ENCODE data around the gene CHRNA4.

DNA sequence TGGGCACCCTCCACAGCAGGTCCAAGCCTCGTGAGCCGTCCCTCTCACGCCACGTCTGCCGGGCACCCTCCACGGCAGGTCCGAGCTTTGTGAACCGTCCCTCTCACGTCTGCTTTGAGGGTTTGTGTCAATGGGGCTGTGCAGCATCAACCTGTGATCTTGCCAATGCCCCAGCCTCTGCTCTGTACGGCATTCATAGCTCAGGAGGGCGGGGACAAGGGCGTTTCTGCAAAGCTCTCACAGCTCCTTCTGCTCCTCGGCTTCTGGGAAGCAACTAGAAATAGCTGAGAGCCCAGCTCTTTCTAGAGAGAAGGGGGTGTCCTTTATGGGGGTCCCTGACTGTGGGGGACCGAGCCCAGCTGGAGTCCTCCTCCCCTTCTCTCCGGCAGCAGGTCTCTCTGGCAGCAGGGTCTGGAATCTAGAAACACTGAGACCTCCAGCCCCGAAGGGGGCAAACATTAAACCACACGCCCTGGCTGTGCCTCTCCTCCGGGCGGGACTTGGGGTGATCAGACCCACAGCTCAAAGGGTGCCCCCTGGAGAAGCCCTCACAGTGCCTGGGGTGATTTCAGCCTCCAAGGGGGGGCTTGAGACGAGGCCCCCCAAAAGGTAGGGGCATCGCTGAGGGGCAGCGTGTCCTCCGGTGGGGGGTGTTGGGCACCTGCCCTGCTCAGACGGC, 41.2 kb upstream of the CHRNA4 start:
- TF ChIP-seq, protein P1, sequence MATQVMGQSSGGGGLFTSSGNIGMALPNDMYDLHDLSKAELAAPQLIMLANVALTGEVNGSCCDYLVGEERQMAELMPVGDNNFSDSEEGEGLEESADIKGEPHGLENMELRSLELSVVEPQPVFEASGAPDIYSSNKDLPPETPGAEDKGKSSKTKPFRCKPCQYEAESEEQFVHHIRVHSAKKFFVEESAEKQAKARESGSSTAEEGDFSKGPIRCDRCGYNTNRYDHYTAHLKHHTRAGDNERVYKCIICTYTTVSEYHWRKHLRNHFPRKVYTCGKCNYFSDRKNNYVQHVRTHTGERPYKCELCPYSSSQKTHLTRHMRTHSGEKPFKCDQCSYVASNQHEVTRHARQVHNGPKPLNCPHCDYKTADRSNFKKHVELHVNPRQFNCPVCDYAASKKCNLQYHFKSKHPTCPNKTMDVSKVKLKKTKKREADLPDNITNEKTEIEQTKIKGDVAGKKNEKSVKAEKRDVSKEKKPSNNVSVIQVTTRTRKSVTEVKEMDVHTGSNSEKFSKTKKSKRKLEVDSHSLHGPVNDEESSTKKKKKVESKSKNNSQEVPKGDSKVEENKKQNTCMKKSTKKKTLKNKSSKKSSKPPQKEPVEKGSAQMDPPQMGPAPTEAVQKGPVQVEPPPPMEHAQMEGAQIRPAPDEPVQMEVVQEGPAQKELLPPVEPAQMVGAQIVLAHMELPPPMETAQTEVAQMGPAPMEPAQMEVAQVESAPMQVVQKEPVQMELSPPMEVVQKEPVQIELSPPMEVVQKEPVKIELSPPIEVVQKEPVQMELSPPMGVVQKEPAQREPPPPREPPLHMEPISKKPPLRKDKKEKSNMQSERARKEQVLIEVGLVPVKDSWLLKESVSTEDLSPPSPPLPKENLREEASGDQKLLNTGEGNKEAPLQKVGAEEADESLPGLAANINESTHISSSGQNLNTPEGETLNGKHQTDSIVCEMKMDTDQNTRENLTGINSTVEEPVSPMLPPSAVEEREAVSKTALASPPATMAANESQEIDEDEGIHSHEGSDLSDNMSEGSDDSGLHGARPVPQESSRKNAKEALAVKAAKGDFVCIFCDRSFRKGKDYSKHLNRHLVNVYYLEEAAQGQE (IDR thresholded peaks at IDR 0.05; ENCODE audit: insufficient read depth in 1 of 2, low read depth in 2 of 2, low read length in 2 of 2) = no peak
- TF ChIP-seq POLR2AphosphoS5 (IDR thresholded peaks at IDR 0.05; ENCODE audit: low read depth, low read length) = no peak
- TF ChIP-seq TAF1 (IDR thresholded peaks at IDR 0.05; ENCODE audit: borderline replicate concordance, insufficient read depth, low read length) = no peak
- no peak for TF ChIP-seq FOXP2 (optimal IDR thresholded peaks at IDR 0.05; ENCODE audit: borderline replicate concordance, extremely low read depth, extremely low read length, insufficient read depth)
- no peak for TF ChIP-seq SIN3A (IDR thresholded peaks at IDR 0.05; ENCODE audit: borderline replicate concordance, insufficient read depth, low read length)

Measured in PFSK-1 (cell line).